Body of pancreas (tissue), 4 donors: Measurements from ENCODE around the gene CDC20B. TPM values are rescaled to one million over a fixed set of nuclear protein-coding genes. Genes with fewer than 3 reads are reported as not detected.

ENCODE experiments used
- ATAC-seq: fragments of 150-250 bp; one replicate; pipeline ENCODE4 v1.9.1; 2016
- DNase-seq, 4 donors: peaks; one replicate each; pipeline ENCODE4 v3.0.0-alpha.2; 2019
- H3K27ac ChIP-seq, 4 donors: fragments of 200-600 bp; sonication (generic); 1 replicate in 3 of 4; 2 replicates in 1 of 4; pipeline versions ENCODE4 v1.5.1 to v1.6.1; 2016 to 2019; ENCODE audit warnings: mild to moderate bottlenecking in 1 of 4, mixed read lengths in 1 of 4, moderate library complexity in 1 of 4
- H3K27me3 ChIP-seq, 2 donors: fragments of 200-600 bp; sonication (generic); one replicate each; pipeline ENCODE4 v1.6.0; 2016; ENCODE audit warnings: mild to moderate bottlenecking in 1 of 2
- H3K36me3 ChIP-seq, 2 donors: fragments of 200-600 bp; sonication (generic); replicated peaks in 1 of 2; 2 replicates each; pipeline ENCODE4 v1.5.1; 2016; ENCODE audit warnings: low read depth in 2 of 2; ENCODE audit not compliant: insufficient read depth in 1 of 2
- H3K4me1 ChIP-seq: fragments of 200-600 bp; sonication (generic); one replicate; pipeline ENCODE4 v1.6.0; 2016
- H3K4me3 ChIP-seq, 2 donors: fragments of 200-600 bp; sonication (generic); 1 replicate in 1 of 2; 2 replicates in 1 of 2; pipeline ENCODE4 v1.5.1; 2016 to 2019
- H3K9me3 ChIP-seq, 3 donors: fragments of 200-600 bp; sonication (generic); 1 replicate in 2 of 3; 2 replicates in 1 of 3; pipeline ENCODE4 v1.5.1; 2016
- CTCF ChIP-seq, 7 experiments: fragments of 450-650 bp in 4 of 7; fragments of 200-600 bp in 3 of 7; sonication (generic) in 3 of 7; IDR thresholded peaks; one replicate each; pipeline ENCODE4 v1.5.1; 2016 to 2019; ENCODE audit warnings: antibody characterized with exemption in 7 of 7
- POLR2A ChIP-seq, 3 donors: fragments of 450-650 bp; IDR thresholded peaks; one replicate each; pipeline ENCODE4 v1.6.1; 2016; ENCODE audit warnings: antibody characterized with exemption in 3 of 3, mild to moderate bottlenecking in 2 of 3
- WGBS, 2 donors: methylation state at CpG; one replicate each; pipeline ENCODE4 v1.1.5; 2017; 5-methylcytosine and 5-hydroxymethylcytosine counted together
- intact Hi-C: fragments of 100-400 bp; cut with DNase I; formaldehyde crosslinking; loops from one replicate; pipeline ENCODE4 v1.15.1; 2023
- total RNA-seq, 2 donors: library from RNA; depleted of rRNA; stranded (reverse); fragments of >200 nt; gene quantifications; one replicate each; pipeline ENCODE4 v1.1.0, GENCODE V29; 2016

CDC20B gene
- total RNA-seq, 2 donors from 2014 or later = not detected

GRCh38 chr5:55136521-55136920 is 36.5 kb downstream of the CDC20B start:
- TF ChIP-seq CTCF (IDR thresholded peaks at IDR 0.05) (no peak), POLR2A (IDR thresholded peaks at IDR 0.05) (no peak)
- no peaks in the 10 kb centered on the region for H3K36me3 ChIP-seq
- H3K27ac ChIP-seq = no peak overlapping the region
- no peaks in the 10 kb centered on the region for H3K27me3 ChIP-seq
- intact Hi-C loops = no loop called here
- no peak for ATAC-seq
- DNase-seq = no peak
- H3K4me3 ChIP-seq = no peak overlapping the region
- WGBS, 2 donors = 74% methylated on average over 3 of the region's 3 CpGs
- peaks cover 9% of the 10 kb centered on the region for H3K4me1 ChIP-seq
- no peaks in the 10 kb centered on the region for H3K9me3 ChIP-seq

GRCh38 chr5:55134053-55134722 is 38.8 kb downstream of the CDC20B start:
- 42 to 48% methylated on average over 5 of the region's 5 CpGs for WGBS, 2 donors
- no peaks in the 10 kb centered on the region for H3K27me3 ChIP-seq
- H3K4me1 ChIP-seq = peaks cover 9% of the 10 kb centered on the region
- no peaks in the 10 kb centered on the region for H3K9me3 ChIP-seq
- intact Hi-C loops = no loop called here
- no peaks in the 10 kb centered on the region for H3K36me3 ChIP-seq
- no peak overlapping the region for H3K4me3 ChIP-seq
- no peak for ATAC-seq
- no peak for DNase-seq
- H3K27ac ChIP-seq = no peak overlapping the region
- TF ChIP-seq CTCF (IDR thresholded peaks at IDR 0.05) (no peak), POLR2A (IDR thresholded peaks at IDR 0.05) (no peak)

GRCh38 chr5:55123365-55123764 is 49.6 kb downstream of the CDC20B start:
- no peaks in the 10 kb centered on the region for H3K36me3 ChIP-seq
- H3K9me3 ChIP-seq = no peaks in the 10 kb centered on the region
- no peaks in the 10 kb centered on the region for H3K4me1 ChIP-seq
- no peaks in the 10 kb centered on the region for H3K27me3 ChIP-seq
- H3K4me3 ChIP-seq = no peak overlapping the region
- no peak for TF ChIP-seq POLR2A (IDR thresholded peaks at IDR 0.05)
- TF ChIP-seq CTCF (IDR thresholded peaks at IDR 0.05) = no peak
- ATAC-seq (no peak), DNase-seq (no peak)
- intact Hi-C loops = no loop called here
- WGBS, 2 donors = 49 to 54% methylated on average over 3 of the region's 3 CpGs
- no peak overlapping the region for H3K27ac ChIP-seq

- Histone ChIP-seq H3K4me1 (no peaks in the 10 kb centered on the region), H3K4me3 (no peak overlapping the region), H3K27ac (no peak overlapping the region), H3K27me3 (no peaks in the 10 kb centered on the region), H3K9me3 (no peaks in the 10 kb centered on the region), H3K36me3 (no peaks in the 10 kb centered on the region)
- no peak for ATAC-seq
- intact Hi-C loops = no loop called here
- no peak for DNase-seq
- 48 to 75% methylated on average over 3 of the region's 3 CpGs for WGBS, 2 donors
- TF ChIP-seq CTCF (IDR thresholded peaks at IDR 0.05) (no peak), POLR2A (IDR thresholded peaks at IDR 0.05) (no peak)
These were observed 58.9 kb downstream of the CDC20B start for GRCh38 chr5:55114061-55114460.

GRCh38 chr5:55113327-55113726 is 59.6 kb downstream of the CDC20B start:
- intact Hi-C loops = no loop called here
- H3K4me1 ChIP-seq = no peaks in the 10 kb centered on the region
- DNase-seq (no peak), ATAC-seq (no peak)
- H3K27me3 ChIP-seq = no peaks in the 10 kb centered on the region
- H3K9me3 ChIP-seq = no peaks in the 10 kb centered on the region
- no peak overlapping the region for H3K27ac ChIP-seq
- TF ChIP-seq POLR2A (IDR thresholded peaks at IDR 0.05) = no peak
- no peak for TF ChIP-seq CTCF (IDR thresholded peaks at IDR 0.05)
- H3K36me3 ChIP-seq = no peaks in the 10 kb centered on the region
- H3K4me3 ChIP-seq = no peak overlapping the region
